BLaER1 (cell line): ENCODE measurements around the gene NKX3-2.
A peak's percentile ranks its signal among the peaks of the same experiment; 100 is the strongest.

Experiments
- H3K27ac ChIP-seq: shearing (Covaris generic); formaldehyde crosslinking; 2 replicates; pipeline ENCODE4 v1.8.1; 2022
- H3K27me3 ChIP-seq: shearing (Covaris generic); formaldehyde crosslinking; 2 replicates; pipeline ENCODE4 v1.8.1; 2022
- H3K36me3 ChIP-seq: shearing (Covaris generic); formaldehyde crosslinking; 2 replicates; pipeline ENCODE4 v1.8.1; 2022
- H3K4me1 ChIP-seq: shearing (Covaris generic); formaldehyde crosslinking; 2 replicates; pipeline ENCODE4 v1.8.1; 2022
- H3K4me2 ChIP-seq: shearing (Covaris generic); formaldehyde crosslinking; 2 replicates; pipeline ENCODE4 v1.8.1; 2022
- H3K4me3 ChIP-seq: shearing (Covaris generic); formaldehyde crosslinking; 2 replicates; pipeline ENCODE4 v1.8.1; 2022
- H3K9ac ChIP-seq: shearing (Covaris generic); formaldehyde crosslinking; 2 replicates; pipeline ENCODE4 v1.8.1; 2022
- H3K9me3 ChIP-seq: shearing (Covaris generic); formaldehyde crosslinking; 2 replicates; pipeline ENCODE4 v1.8.1; 2022
- H4K20me1 ChIP-seq: shearing (Covaris generic); formaldehyde crosslinking; 2 replicates; pipeline ENCODE4 v1.8.1; 2022
- Cebpa-rat ChIP-seq: shearing (Covaris generic); IDR thresholded peaks from 2 replicates; pipeline ENCODE4 v1.8.1; 2022

The NKX3-2 gene

GRCh38 chr4:13546941-13547484 lies 2.7 kb upstream of the NKX3-2 start:
- TF ChIP-seq Cebpa-rat: no peak
- Histone ChIP-seq H3K9me3 (peaks cover 23% of the 10 kb centered on the region), H3K9ac (peak overlapping the region; percentile 64), H3K27me3 (peaks cover 78% of the 10 kb centered on the region), H3K4me3 (peak overlapping the region; percentile 74), H3K4me2 (peak overlapping the region; percentile 97), H3K27ac (no peak overlapping the region), H3K36me3 (no peaks in the 10 kb centered on the region), H3K4me1 (peaks cover 30% of the 10 kb centered on the region), H4K20me1 (peaks cover 64% of the 10 kb centered on the region)

- H3K27me3 ChIP-seq: peaks cover 85% of the 10 kb centered on the region
- no peak overlapping the region for H3K9ac ChIP-seq
- no peak for TF ChIP-seq Cebpa-rat
- peaks cover 71% of the 10 kb centered on the region for H4K20me1 ChIP-seq
- H3K36me3 ChIP-seq: no peaks in the 10 kb centered on the region
- H3K4me2 ChIP-seq: peak overlapping the region; percentile 97
- peaks cover 35% of the 10 kb centered on the region for H3K4me1 ChIP-seq
- peak overlapping the region; percentile 74 for H3K4me3 ChIP-seq
- no peak overlapping the region for H3K27ac ChIP-seq
- H3K9me3 ChIP-seq: peaks cover 27% of the 10 kb centered on the region
Measured at GRCh38 chr4:13546142-13546940, 2.0 kb upstream of the NKX3-2 start.

GRCh38 chr4:13545394-13545808 lies 1.1 kb upstream of the NKX3-2 start:
- peaks cover 94% of the 10 kb centered on the region for H3K27me3 ChIP-seq
- no peak overlapping the region for H3K27ac ChIP-seq
- peak overlapping the region; percentile 87; the same call in 1 of the 2 replicates for H3K4me2 ChIP-seq
- H3K9ac ChIP-seq: no peak overlapping the region
- H4K20me1 ChIP-seq: peaks cover 80% of the 10 kb centered on the region
- H3K4me1 ChIP-seq: peaks cover 35% of the 10 kb centered on the region
- peak overlapping the region; percentile 65; the same call in 1 of the 2 replicates for H3K4me3 ChIP-seq
- H3K9me3 ChIP-seq: peaks cover 27% of the 10 kb centered on the region
- H3K36me3 ChIP-seq: no peaks in the 10 kb centered on the region
- no peak for TF ChIP-seq Cebpa-rat

- no peak for TF ChIP-seq Cebpa-rat
- Histone ChIP-seq H3K27ac (no peak overlapping the region), H3K4me1 (peaks cover 35% of the 10 kb centered on the region), H3K4me2 (peak overlapping the region; percentile 87), H4K20me1 (peaks cover 86% of the 10 kb centered on the region), H3K36me3 (no peaks in the 10 kb centered on the region), H3K9me3 (peaks cover 31% of the 10 kb centered on the region), H3K27me3 (peaks cover 100% of the 10 kb centered on the region), H3K4me3 (peak overlapping the region; percentile 65), H3K9ac (no peak overlapping the region)
Measured at GRCh38 chr4:13544606-13545393, 492 bp upstream of the NKX3-2 start.

- Histone ChIP-seq H3K4me2 (no peak overlapping the region), H3K4me3 (peak overlapping the region; percentile 65), H3K27me3 (peaks cover 100% of the 10 kb centered on the region), H3K36me3 (no peaks in the 10 kb centered on the region), H3K9ac (no peak overlapping the region), H4K20me1 (peaks cover 97% of the 10 kb centered on the region), H3K27ac (no peak overlapping the region), H3K9me3 (peaks cover 45% of the 10 kb centered on the region), H3K4me1 (peaks cover 35% of the 10 kb centered on the region)
- no peak for TF ChIP-seq Cebpa-rat
Measured at GRCh38 chr4:13543032-13543838, 1.1 kb downstream of the NKX3-2 start.

GRCh38 chr4:13542577-13543031 lies 1.7 kb downstream of the NKX3-2 start:
- peak overlapping the region; percentile 53 for H3K4me2 ChIP-seq
- peaks cover 100% of the 10 kb centered on the region for H3K27me3 ChIP-seq

GRCh38 chr4:13541720-13542576 lies 2.4 kb downstream of the NKX3-2 start:
- peaks cover 26% of the 10 kb centered on the region for H3K4me1 ChIP-seq
- peaks cover 100% of the 10 kb centered on the region for H3K27me3 ChIP-seq
- H3K4me3 ChIP-seq: peak overlapping the region; percentile 48
- H3K36me3 ChIP-seq: no peaks in the 10 kb centered on the region
- peaks cover 100% of the 10 kb centered on the region for H4K20me1 ChIP-seq
- H3K9me3 ChIP-seq: peaks cover 58% of the 10 kb centered on the region
- TF ChIP-seq Cebpa-rat: no peak
- peak overlapping the region; percentile 53 for H3K4me2 ChIP-seq
- H3K9ac ChIP-seq: no peak overlapping the region
- H3K27ac ChIP-seq: no peak overlapping the region

More at GRCh38 chr4:13542577-13543031, 1.7 kb downstream of the NKX3-2 start:
- no peak overlapping the region for H3K27ac ChIP-seq
- H3K4me1 ChIP-seq: peaks cover 32% of the 10 kb centered on the region
- no peaks in the 10 kb centered on the region for H3K36me3 ChIP-seq
- H3K4me3 ChIP-seq: peak overlapping the region; percentile 48
- H3K9me3 ChIP-seq: peaks cover 51% of the 10 kb centered on the region
- no peak for TF ChIP-seq Cebpa-rat
- no peak overlapping the region for H3K9ac ChIP-seq
- H4K20me1 ChIP-seq: peaks cover 99% of the 10 kb centered on the region

- Histone ChIP-seq H3K4me3 (no peak overlapping the region), H3K9me3 (peaks cover 66% of the 10 kb centered on the region), H3K27me3 (peaks cover 100% of the 10 kb centered on the region), H3K36me3 (no peaks in the 10 kb centered on the region), H3K27ac (no peak overlapping the region), H3K4me2 (no peak overlapping the region), H4K20me1 (peaks cover 100% of the 10 kb centered on the region), H3K4me1 (peaks cover 19% of the 10 kb centered on the region; the same call in 1 of the 2 replicates), H3K9ac (no peak overlapping the region)
- no peak for TF ChIP-seq Cebpa-rat
Measured at GRCh38 chr4:13541176-13541604, 3.1 kb downstream of the NKX3-2 start.
